ENCODE measurements around the gene POLA1. TPM values are rescaled to one million over a fixed set of nuclear protein-coding genes. Genes with fewer than 3 reads are reported as not detected.

The POLA1 gene
- total RNA-seq, 1 donor from 2014 or later = 6.0 TPM

DNA sequence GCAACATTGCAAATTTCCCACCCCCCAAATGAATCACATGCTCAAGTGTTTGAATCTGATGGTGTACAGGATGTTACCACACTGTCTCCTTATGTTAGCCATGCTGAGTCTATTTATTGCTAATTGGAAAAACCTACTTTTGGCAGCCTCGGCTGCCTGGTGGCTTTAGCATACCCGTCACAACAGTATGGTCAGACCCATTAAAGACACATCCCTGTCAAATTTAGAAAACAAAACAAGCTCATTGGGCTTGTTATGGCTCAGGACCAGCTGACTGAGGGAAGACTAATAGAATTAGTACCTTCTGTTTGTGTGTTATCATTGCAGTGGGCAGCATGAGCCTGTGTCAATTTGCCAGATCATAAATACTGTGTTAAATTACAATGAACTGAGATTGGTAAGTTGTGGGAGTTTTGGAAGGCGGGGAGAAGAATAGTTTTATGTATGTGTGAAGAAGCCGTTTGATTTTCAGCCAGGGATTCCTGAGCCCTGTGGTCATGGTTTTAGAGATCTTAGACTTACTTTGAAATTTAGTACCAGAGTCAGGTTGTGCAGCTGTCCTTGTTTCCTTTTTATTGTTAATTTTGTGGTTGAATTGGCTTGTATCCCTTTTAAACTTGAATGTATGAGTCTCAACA is 66.8 kb downstream of the POLA1 start:
- no peak overlapping the region for H3K27ac ChIP-seq
- no peaks in the 10 kb centered on the region for H3K9me3 ChIP-seq
- no peaks in the 10 kb centered on the region for H3K27me3 ChIP-seq
- DNase-seq (ENCODE audit: low spot score in 2 of 2) = no peak
- no peaks in the 10 kb centered on the region for H3K4me1 ChIP-seq
- TF ChIP-seq, protein P1, sequence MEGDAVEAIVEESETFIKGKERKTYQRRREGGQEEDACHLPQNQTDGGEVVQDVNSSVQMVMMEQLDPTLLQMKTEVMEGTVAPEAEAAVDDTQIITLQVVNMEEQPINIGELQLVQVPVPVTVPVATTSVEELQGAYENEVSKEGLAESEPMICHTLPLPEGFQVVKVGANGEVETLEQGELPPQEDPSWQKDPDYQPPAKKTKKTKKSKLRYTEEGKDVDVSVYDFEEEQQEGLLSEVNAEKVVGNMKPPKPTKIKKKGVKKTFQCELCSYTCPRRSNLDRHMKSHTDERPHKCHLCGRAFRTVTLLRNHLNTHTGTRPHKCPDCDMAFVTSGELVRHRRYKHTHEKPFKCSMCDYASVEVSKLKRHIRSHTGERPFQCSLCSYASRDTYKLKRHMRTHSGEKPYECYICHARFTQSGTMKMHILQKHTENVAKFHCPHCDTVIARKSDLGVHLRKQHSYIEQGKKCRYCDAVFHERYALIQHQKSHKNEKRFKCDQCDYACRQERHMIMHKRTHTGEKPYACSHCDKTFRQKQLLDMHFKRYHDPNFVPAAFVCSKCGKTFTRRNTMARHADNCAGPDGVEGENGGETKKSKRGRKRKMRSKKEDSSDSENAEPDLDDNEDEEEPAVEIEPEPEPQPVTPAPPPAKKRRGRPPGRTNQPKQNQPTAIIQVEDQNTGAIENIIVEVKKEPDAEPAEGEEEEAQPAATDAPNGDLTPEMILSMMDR (IDR thresholded peaks at IDR 0.05) = no peak
- intact Hi-C loops (cut with DNase I) = no loop called here
- H3K4me3 ChIP-seq = no peak overlapping the region
- H3K36me3 ChIP-seq = peaks cover 0 to 3% of the 10 kb centered on the region in 2 donors

DNA sequence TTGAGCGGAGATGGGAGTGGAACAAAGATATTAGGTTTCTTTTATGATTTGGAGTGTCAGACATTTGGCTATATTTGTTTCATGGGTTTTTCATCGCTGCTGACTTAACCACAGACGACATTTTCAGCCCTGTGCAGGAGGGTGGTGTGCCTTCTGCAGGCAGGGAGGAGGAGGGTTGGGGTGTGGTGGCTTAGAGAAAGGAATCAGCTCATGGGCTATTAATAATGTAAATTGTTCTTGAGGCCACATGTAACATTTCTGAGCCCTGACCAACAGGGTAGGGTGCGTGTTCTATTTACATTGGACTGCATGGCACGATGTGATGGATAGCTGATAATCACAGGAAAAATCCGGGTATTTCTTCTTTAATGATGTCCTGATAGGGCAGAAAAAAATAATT is 67.6 kb downstream of the POLA1 start:
- Histone ChIP-seq H3K4me1 (no peaks in the 10 kb centered on the region), H3K9me3 (no peaks in the 10 kb centered on the region), H3K4me3 (no peak overlapping the region), H3K27me3 (no peaks in the 10 kb centered on the region), H3K36me3 (peaks cover 0 to 3% of the 10 kb centered on the region in 2 donors), H3K27ac (no peak overlapping the region)
- TF ChIP-seq, protein P1 (IDR thresholded peaks at IDR 0.05) = no peak
- no peak for DNase-seq (ENCODE audit: low spot score in 2 of 2)
- intact Hi-C loops (cut with DNase I) = no loop called here

DNA sequence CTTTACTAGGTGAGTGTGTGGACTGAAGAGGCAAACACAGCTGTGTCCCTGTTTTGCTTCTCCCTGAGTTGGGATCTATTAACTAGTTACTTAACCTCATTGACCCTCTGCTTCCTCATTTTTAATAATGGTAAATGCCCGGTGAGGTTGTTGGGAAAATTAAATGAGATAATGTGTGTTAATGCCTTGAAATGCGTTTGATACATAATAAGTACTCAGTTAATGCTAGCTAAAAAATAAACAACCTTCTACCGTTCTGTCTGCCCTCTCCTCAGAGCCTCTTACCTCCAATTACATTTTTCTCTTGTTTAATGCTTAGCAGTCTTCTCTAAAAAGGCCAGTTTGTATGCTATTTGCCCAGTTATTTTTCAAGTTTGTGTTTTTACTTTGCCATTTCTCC is 70.3 kb downstream of the POLA1 start:
- H3K36me3 ChIP-seq = no peaks in the 10 kb centered on the region
- intact Hi-C loops (cut with DNase I) = no loop called here
- no peaks in the 10 kb centered on the region for H3K27me3 ChIP-seq
- no peak overlapping the region for H3K4me3 ChIP-seq
- H3K27ac ChIP-seq = no peak overlapping the region
- TF ChIP-seq, protein P1 (IDR thresholded peaks at IDR 0.05) = no peak
- DNase-seq (ENCODE audit: low spot score in 2 of 2) = no peak
- H3K4me1 ChIP-seq = no peaks in the 10 kb centered on the region
- H3K9me3 ChIP-seq = no peaks in the 10 kb centered on the region

DNA sequence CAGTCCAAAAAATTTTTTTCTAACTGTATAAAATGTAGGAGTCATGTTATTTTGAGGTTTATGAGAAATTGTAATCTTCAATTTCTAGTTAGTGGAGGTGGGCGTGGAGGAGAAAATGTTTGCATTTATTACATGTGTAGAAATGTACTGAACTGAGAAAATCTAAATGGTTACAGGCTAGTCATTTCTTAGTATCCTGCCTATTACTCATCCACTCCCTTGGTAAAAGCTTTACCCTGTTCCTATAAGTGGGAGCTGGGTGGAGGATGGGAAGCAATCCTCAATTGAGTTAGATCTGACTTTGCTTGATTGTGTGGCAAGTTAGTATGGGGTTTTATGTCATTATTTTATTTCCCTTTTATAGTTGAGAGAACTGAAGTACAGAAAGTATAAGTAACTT is 73.8 kb downstream of the POLA1 start:
- no peaks in the 10 kb centered on the region for H3K4me1 ChIP-seq
- no peak for DNase-seq (ENCODE audit: low spot score in 2 of 2)
- H3K27me3 ChIP-seq = no peaks in the 10 kb centered on the region
- TF ChIP-seq, protein P1 (IDR thresholded peaks at IDR 0.05) = no peak
- H3K36me3 ChIP-seq = no peaks in the 10 kb centered on the region
- H3K27ac ChIP-seq = no peak overlapping the region
- no peak overlapping the region for H3K4me3 ChIP-seq
- intact Hi-C loops (cut with DNase I) = no loop called here
- no peaks in the 10 kb centered on the region for H3K9me3 ChIP-seq

DNA sequence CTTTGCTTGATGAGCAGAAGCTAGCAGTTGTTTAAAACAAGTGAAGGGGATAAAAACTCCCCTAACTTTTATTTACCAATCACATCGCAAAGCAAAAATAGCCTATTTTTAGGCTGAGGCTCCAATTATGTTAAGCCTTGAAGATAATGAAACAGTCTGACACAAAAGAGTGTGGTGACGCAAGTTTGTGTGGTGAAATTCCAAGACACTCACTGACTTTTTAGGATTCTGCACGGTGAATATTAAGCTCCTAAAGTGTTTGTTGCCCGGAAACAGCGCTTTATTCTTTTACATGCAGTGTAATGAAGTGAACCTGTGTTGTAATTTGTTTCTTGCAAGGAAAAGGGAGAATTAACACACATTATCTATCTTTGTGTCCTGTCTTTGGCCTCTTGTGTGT is 74.8 kb downstream of the POLA1 start:
- intact Hi-C loops (cut with DNase I) = no loop called here
- TF ChIP-seq, protein P1 (IDR thresholded peaks at IDR 0.05) = no peak
- H3K4me1 ChIP-seq = no peaks in the 10 kb centered on the region

DNA sequence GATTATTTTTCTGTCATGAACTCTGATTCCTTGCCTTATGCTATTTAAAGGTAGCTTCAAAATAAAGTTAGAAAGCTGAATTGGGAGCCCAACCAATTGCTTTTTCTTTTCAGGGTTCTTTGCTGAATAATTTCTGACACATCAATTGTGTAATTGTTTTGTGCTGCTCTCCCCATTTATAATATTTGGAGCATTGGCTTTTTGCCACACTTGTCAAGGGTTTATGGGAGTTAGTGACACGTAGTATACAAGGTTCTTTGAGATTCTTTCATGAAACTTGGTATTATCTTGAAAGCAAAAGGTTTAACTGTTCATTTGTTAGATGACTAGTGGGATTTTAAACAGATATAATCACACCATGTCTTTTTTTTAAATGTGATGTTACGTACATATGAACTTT is 80.9 kb downstream of the POLA1 start:
- H3K27ac ChIP-seq = no peak overlapping the region
- no peaks in the 10 kb centered on the region for H3K36me3 ChIP-seq
- DNase-seq (ENCODE audit: low spot score in 2 of 2) = no peak
- H3K4me3 ChIP-seq = no peak overlapping the region
- intact Hi-C loops (cut with DNase I) = no loop called here
- H3K27me3 ChIP-seq = no peaks in the 10 kb centered on the region
- no peaks in the 10 kb centered on the region for H3K9me3 ChIP-seq
- TF ChIP-seq, protein P1 (IDR thresholded peaks at IDR 0.05) = no peak
- H3K4me1 ChIP-seq = no peaks in the 10 kb centered on the region

More for the DNA sequence above, 74.8 kb downstream of the POLA1 start:
- Histone ChIP-seq H3K27ac (no peak overlapping the region), H3K27me3 (no peaks in the 10 kb centered on the region), H3K36me3 (no peaks in the 10 kb centered on the region), H3K9me3 (no peaks in the 10 kb centered on the region), H3K4me3 (no peak overlapping the region)
- no peak for DNase-seq (ENCODE audit: low spot score in 2 of 2)

All from ascending aorta (tissue), 2 donors.